RWPE1 (cell line): ENCODE data around the gene USP51.
"Not testable (repeated sequence)": the region's sequence is repeated elsewhere in the genome, so short reads cannot be mapped to it uniquely, and the experiment has no call there.

ENCODE experiments used
- CTCF ChIA-PET: fragments of 350-600 bp; sonication (Branson Sonifier 250); formaldehyde crosslinking; extraction: SDS; loops from one replicate; lab custom pipeline; 2021; lab: Yijun Ruan, JAX
- POLR2A ChIA-PET: fragments of 400-600 bp; formaldehyde crosslinking; extraction: SDS; loops from one replicate; lab custom pipeline; 2020; ENCODE audit warnings: antibody characterized with exemption; ENCODE audit not compliant: low non-redundant PET; lab: Yijun Ruan, JAX
- DNase-seq: peaks from one replicate; pipeline ENCODE4 v3.0.0; 2012; ENCODE audit warnings: low spot score
- H3K27ac ChIP-seq: fragments of 450-650 bp; 2 replicates; pipeline ENCODE4 v1.5.1; 2017
- CTCF ChIP-seq: fragments of 450-650 bp; conservative IDR thresholded peaks from 2 replicates; pipeline ENCODE4 v1.5.1; 2017; ENCODE audit warnings: low read depth, mild to moderate bottlenecking

USP51 gene

DNA sequence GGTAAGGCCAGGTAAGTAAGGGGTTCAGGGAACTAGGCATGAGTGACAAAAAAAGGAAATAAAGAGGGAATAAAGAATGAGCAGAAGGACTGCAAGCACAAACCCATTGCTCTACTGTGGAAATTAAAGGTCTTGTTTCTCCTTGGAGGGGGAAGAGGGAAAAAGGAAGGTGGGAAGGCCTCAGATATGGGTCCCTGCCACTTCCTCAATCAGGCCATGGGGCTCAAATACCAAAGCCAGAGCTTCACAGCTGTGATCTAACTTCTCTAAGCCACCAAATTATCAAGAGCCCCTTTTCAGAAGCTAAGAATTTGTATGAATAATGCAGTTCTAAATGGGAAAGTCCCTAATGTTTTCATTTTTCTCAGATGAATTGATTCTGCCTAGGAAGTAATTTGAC, 4.7 kb downstream of the USP51 start:
- no peak overlapping the region for H3K27ac ChIP-seq
- ChIA-PET POLR2A (no interaction called here), CTCF (no interaction called here)
- TF ChIP-seq CTCF, result no peak
- no peak for DNase-seq

DNA sequence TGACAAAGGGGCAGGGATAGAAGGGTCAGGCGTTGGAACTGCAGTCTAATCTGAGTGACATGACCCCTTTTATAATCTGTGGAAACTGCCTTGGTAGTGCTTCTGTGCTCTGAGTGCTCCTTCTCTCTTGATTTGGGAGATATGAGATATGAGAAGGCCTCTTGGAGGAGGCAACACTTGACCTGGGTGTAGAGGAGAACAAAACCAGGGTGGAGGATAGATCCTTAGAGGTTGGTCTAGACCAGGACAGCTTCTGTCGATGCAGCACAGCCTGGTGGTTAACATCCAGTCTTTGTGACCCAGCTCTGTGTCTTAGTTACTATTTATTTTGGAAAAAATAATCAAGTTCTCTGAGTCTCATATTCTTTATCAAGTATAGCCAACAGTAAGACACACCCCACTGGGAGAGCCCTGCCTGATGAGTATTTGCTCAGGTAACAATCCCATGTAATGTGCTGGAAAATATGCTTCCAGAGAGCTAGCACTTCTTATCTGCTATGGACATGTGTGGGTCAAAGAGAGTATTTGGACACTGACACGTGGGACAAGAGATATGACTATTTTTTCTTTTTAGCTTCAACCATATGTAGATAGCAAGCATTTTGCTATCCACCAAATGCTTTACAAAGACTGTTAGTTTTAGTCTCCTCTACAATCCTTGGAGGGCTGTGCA, 9.1 kb downstream of the USP51 start:
- no peak for TF ChIP-seq CTCF
- no peak for DNase-seq
- H3K27ac ChIP-seq, result no peak overlapping the region
- ChIA-PET POLR2A (no interaction called here), CTCF (no interaction called here)

GRCh38 chrX:55479956-55480355, 9.7 kb downstream of the USP51 start:
- DNase-seq, CTCF ChIA-PET, POLR2A ChIA-PET, H3K27ac ChIP-seq: not testable (repeated sequence)

DNA sequence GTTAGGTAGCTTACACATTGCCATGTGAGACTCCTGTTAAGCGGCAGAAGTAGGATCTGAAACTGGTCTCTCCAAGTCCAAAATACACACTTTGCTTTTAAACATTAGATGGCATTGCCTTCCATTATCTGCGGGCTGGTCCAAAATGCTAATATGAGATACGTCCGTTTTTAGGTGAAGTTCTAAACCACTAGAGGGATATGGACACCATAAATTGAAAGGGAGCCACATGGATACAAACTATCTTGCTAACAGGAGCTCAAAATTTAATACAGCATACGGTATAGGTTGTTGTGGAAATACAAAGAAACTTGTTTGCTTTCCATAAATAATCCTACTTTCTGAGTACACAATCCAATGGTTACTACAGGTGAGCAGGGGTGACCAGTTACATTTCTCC, 23.9 kb downstream of the USP51 start:
- CTCF ChIA-PET, POLR2A ChIA-PET, H3K27ac ChIP-seq, DNase-seq: not testable (repeated sequence)

GRCh38 chrX:55465108-55465507, 24.5 kb downstream of the USP51 start:
- POLR2A ChIA-PET, DNase-seq, H3K27ac ChIP-seq, CTCF ChIA-PET: not testable (repeated sequence)

- POLR2A ChIA-PET, CTCF ChIA-PET, H3K27ac ChIP-seq: not testable (repeated sequence)
These were observed 25.6 kb downstream of the USP51 start for GRCh38 chrX:55464050-55464449.

GRCh38 chrX:55459926-55460325, 29.7 kb downstream of the USP51 start:
- H3K27ac ChIP-seq, DNase-seq, CTCF ChIA-PET, POLR2A ChIA-PET: not testable (repeated sequence)

More at GRCh38 chrX:55464050-55464449, 25.6 kb downstream of the USP51 start:
- not testable (repeated sequence) for DNase-seq

GRCh38 chrX:55459426-55459825, 30.2 kb downstream of the USP51 start:
- H3K27ac ChIP-seq, CTCF ChIA-PET, DNase-seq, POLR2A ChIA-PET: not testable (repeated sequence)

GRCh38 chrX:55455708-55456107, 33.9 kb downstream of the USP51 start:
- POLR2A ChIA-PET, CTCF ChIA-PET, DNase-seq, H3K27ac ChIP-seq: not testable (repeated sequence)

DNA sequence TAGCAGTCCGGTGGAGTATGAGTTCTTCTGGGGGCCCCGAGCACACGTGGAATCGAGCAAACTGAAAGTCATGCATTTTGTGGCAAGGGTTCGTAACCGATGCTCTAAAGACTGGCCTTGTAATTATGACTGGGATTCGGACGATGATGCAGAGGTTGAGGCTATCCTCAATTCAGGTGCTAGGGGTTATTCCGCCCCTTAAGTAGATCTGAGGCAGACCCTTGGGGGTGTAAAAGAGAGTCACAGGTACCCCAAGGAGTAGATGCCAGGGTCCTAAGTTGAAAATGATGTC, 36.9 kb downstream of the USP51 start:
- no peak for TF ChIP-seq CTCF
- no peak overlapping the region for H3K27ac ChIP-seq
- ChIA-PET CTCF (no interaction called here), POLR2A (no interaction called here)
- DNase-seq, result no peak
